Thyroid gland (tissue), 4 donors: Measurements from ENCODE around the gene VSX1. TPM values are rescaled to one million over a fixed set of nuclear protein-coding genes. Genes with fewer than 3 reads are reported as not detected.

ENCODE experiments used
- DNase-seq, 2 donors: peaks; one replicate each; pipeline ENCODE4 v3.0.0-alpha.2; 2019
- H3K27ac ChIP-seq, 3 donors: fragments of 200-600 bp; sonication (generic); 1 replicate in 2 of 3; 2 replicates in 1 of 3; pipeline ENCODE4 v1.5.1; 2016 to 2019; ENCODE audit warnings: mild to moderate bottlenecking in 1 of 3, moderate library complexity in 1 of 3
- H3K27me3 ChIP-seq: fragments of 200-600 bp; sonication (generic); one replicate; pipeline ENCODE4 v1.5.1; 2019
- H3K36me3 ChIP-seq, 2 donors: fragments of 200-600 bp; sonication (generic); one replicate each; pipeline ENCODE4 v1.5.1; 2016 to 2019
- H3K4me1 ChIP-seq, 2 donors: fragments of 200-600 bp; sonication (generic); one replicate each; pipeline ENCODE4 v1.5.1; 2017 to 2019
- H3K4me3 ChIP-seq, 3 donors: fragments of 200-600 bp; sonication (generic); replicated peaks in 1 of 3; 1 replicate in 2 of 3; 2 replicates in 1 of 3; pipeline ENCODE4 v1.5.1; 2016; ENCODE audit warnings: mild to moderate bottlenecking in 1 of 3
- H3K9me3 ChIP-seq: fragments of 200-600 bp; sonication (generic); one replicate; pipeline ENCODE4 v1.5.1; 2017
- POLR2A ChIP-seq, 2 donors: fragments of 450-650 bp; IDR thresholded peaks; one replicate each; pipeline ENCODE4 v1.6.1; 2017; ENCODE audit warnings: antibody characterized with exemption in 2 of 2, mild to moderate bottlenecking in 2 of 2, moderate library complexity in 1 of 2
- WGBS, 2 donors: methylation state at CpG; one replicate each; pipeline ENCODE4 v1.1.5; 2017; 5-methylcytosine and 5-hydroxymethylcytosine counted together
- intact Hi-C: fragments of 100-400 bp; cut with DNase I; formaldehyde crosslinking; loops from one replicate; pipeline ENCODE4 v1.15.1; 2023
- total RNA-seq, 4 donors: library from RNA; depleted of rRNA; stranded (reverse); fragments of >200 nt; gene quantifications; one replicate each; pipeline ENCODE4 v1.2.3, GENCODE V29; 2016
- TF ChIP-seq, protein P1 (sequence below), 6 experiments: fragments of 200-600 bp in 3 of 6; fragments of 450-650 bp in 3 of 6; sonication (generic) in 3 of 6; IDR thresholded peaks; one replicate each; pipeline ENCODE4 v1.5.1; 2016 to 2019; ENCODE audit warnings: antibody characterized with exemption in 6 of 6, mild to moderate bottlenecking in 2 of 6, inconsistent platforms in 1 of 6, moderate library complexity in 1 of 6

Gene VSX1
- total RNA-seq, 4 donors from 2014 or later = not detected

DNA sequence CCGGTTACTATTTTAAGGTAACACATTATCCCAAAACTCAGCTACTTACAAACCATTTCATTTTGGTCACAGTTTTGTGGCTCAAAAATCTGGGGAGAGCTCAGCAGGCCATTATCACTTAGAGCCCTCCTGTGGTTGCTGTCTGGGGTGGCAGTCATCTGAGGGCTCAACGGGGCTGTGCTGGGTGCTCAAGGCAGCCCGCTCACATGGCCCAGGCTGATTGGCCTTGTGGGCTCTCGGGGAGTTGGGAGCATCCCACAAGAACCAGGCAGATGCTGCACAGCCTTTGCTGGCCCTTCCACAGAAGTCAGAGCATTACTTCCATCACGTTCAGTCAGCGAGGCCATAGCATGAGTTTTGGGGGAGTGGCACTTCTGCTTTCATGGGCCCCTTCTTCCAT, 6.3 kb upstream of the VSX1 start:
- TF ChIP-seq, protein P1, sequence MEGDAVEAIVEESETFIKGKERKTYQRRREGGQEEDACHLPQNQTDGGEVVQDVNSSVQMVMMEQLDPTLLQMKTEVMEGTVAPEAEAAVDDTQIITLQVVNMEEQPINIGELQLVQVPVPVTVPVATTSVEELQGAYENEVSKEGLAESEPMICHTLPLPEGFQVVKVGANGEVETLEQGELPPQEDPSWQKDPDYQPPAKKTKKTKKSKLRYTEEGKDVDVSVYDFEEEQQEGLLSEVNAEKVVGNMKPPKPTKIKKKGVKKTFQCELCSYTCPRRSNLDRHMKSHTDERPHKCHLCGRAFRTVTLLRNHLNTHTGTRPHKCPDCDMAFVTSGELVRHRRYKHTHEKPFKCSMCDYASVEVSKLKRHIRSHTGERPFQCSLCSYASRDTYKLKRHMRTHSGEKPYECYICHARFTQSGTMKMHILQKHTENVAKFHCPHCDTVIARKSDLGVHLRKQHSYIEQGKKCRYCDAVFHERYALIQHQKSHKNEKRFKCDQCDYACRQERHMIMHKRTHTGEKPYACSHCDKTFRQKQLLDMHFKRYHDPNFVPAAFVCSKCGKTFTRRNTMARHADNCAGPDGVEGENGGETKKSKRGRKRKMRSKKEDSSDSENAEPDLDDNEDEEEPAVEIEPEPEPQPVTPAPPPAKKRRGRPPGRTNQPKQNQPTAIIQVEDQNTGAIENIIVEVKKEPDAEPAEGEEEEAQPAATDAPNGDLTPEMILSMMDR (IDR thresholded peaks at IDR 0.05) = no peak
- TF ChIP-seq POLR2A (IDR thresholded peaks at IDR 0.05) = no peak
- Histone ChIP-seq H3K4me1 (peaks cover 12 to 17% of the 10 kb centered on the region in 2 donors), H3K36me3 (no peaks in the 10 kb centered on the region), H3K27ac (no peak overlapping the region), H3K4me3 (no peak overlapping the region), H3K9me3 (no peaks in the 10 kb centered on the region), H3K27me3 (peaks cover 24% of the 10 kb centered on the region)
- WGBS, 2 donors = 75 to 79% methylated on average over 6 of the region's 6 CpGs
- intact Hi-C loops = no loop called here
- no peak for DNase-seq

DNA sequence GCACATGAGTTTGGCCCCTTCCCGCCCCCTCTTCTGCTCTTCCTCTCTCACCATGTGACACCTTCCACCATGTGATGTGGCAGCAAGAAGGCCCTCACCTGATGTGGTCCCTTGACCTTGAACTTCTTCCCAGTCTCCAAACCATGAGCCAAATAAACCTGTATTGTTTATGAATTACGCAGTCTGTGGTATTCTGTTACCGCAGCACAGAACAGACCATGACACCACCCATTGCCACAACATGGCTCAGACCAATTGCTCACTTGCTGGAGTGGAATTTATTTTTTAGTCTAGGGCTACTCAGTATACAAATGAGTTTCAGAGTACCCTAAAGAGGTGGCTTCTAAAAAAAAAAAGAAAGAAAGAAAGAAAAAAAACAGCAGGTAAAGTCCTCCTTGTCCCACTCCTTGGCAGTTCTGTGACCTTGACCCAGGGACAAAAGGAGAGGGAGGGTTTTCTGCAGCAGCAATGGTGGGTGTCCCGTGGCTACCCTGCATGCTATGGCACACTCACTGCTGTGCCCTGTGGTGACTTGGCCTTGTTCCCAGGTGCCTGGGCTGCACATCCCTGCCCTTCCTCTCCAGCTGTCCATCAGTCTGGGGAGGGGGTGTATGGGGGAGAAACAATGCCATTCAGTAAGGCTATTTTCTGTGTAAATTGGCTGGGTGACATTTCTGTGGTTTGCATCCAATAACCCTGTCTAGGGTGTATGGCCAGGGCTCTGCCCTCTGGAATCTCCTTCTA, 5.4 kb upstream of the VSX1 start:
- no peaks in the 10 kb centered on the region for H3K9me3 ChIP-seq
- TF ChIP-seq POLR2A (IDR thresholded peaks at IDR 0.05) = no peak
- TF ChIP-seq, protein P1 (IDR thresholded peaks at IDR 0.05) = no peak
- H3K4me3 ChIP-seq = no peak overlapping the region
- peaks cover 26% of the 10 kb centered on the region for H3K27me3 ChIP-seq
- 87 to 90% methylated on average over 4 of the region's 4 CpGs for WGBS, 2 donors
- no peaks in the 10 kb centered on the region for H3K36me3 ChIP-seq
- intact Hi-C loops = no loop called here
- DNase-seq = no peak
- H3K27ac ChIP-seq = no peak overlapping the region
- peaks cover 12 to 19% of the 10 kb centered on the region in 2 donors for H3K4me1 ChIP-seq

DNA sequence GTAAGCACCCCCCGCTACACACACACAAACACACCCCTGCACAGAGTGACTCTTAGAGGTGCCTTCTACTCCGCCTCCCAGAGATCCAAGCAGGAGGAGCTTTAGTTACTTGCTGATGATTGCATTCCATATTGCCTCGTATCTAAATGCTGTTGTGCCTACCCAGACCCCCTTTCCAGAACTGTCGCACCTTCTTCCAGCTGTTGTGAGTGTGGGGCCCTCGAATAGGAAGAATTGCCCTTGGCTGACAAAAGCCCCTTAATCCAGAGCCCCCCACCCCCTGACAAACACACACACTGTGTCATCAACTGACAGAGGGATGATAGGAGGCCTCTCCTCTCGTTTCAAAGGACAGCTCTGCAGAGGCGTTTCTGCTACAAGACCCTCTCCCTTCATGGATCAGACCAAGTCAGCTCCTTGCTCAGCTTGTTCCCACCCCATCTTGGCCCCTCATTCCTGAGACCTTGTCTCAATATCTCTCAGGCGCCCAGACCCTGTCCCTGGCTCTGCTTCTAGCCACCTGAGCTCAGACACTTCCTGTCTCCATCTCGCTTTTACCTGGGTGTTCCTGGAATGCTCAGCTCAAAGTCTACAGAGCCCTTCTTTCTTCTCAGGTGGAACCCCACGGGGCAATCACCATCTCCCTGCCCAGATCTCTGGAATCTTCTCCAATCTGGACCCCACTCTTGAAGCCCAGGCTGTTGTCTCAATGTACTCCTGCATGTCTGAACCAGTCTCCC, 4.0 kb upstream of the VSX1 start:
- Histone ChIP-seq H3K27me3 (peaks cover 37% of the 10 kb centered on the region), H3K4me3 (no peak overlapping the region), H3K9me3 (no peaks in the 10 kb centered on the region), H3K36me3 (no peaks in the 10 kb centered on the region), H3K27ac (no peak overlapping the region), H3K4me1 (peaks cover 17 to 29% of the 10 kb centered on the region in 2 donors)
- intact Hi-C loops = no loop called here
- DNase-seq = no peak
- TF ChIP-seq, protein P1 (IDR thresholded peaks at IDR 0.05) = no peak
- no peak for TF ChIP-seq POLR2A (IDR thresholded peaks at IDR 0.05)
- WGBS, 2 donors = 70 to 78% methylated on average over 10 of the region's 10 CpGs

DNA sequence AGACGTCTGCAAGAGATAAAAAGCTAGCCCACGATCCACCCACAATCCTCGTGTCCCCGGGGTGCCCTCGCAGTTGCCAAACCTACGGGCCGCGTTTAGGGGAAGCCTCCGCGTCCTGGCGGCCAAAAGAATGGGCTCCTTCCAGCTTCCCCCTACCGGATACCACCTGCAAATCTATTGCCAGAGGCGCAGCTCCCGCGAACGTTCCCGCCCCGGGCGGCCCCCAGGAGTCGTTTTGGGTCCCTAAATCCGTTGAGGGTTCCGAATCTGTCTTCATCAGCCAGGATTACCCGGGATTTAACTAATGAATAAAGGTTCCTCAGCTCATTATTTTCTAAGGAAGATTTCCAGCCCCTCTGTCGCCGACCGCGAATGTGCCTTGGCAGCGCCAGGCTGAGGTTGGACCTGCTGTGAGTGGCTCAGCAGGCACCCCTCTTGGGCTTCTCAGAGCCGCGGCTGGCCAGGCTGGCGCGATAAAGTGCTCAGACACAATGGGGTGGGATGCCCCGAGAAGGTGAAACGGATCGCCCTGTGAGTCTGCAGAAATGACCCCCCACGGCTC, 2.8 kb upstream of the VSX1 start:
- 3 to 4% methylated on average over 23 to 28 of the region's 36 CpGs for WGBS, 2 donors
- peaks cover 37% of the 10 kb centered on the region for H3K27me3 ChIP-seq
- intact Hi-C loops = loop anchor here (5.0 kb wide), 1 partner anchor 88 kb away; no protein-coding TSS in a partner anchor

More for the DNA sequence above, 2.8 kb upstream of the VSX1 start:
- DNase-seq = no peak
- Histone ChIP-seq H3K4me1 (peaks cover 17 to 29% of the 10 kb centered on the region in 2 donors), H3K4me3 (no peak overlapping the region), H3K9me3 (no peaks in the 10 kb centered on the region), H3K27ac (no peak overlapping the region), H3K36me3 (no peaks in the 10 kb centered on the region)
- no peak for TF ChIP-seq POLR2A (IDR thresholded peaks at IDR 0.05)
- TF ChIP-seq, protein P1 (IDR thresholded peaks at IDR 0.05) = no peak
